ENCODE measurements around the gene OR2Y1. TPM values are rescaled to one million over a fixed set of nuclear protein-coding genes. Genes with fewer than 3 reads are reported as not detected.

Gene OR2Y1
- total and polyA plus RNA-seq, 7 donors: not detected

DNA sequence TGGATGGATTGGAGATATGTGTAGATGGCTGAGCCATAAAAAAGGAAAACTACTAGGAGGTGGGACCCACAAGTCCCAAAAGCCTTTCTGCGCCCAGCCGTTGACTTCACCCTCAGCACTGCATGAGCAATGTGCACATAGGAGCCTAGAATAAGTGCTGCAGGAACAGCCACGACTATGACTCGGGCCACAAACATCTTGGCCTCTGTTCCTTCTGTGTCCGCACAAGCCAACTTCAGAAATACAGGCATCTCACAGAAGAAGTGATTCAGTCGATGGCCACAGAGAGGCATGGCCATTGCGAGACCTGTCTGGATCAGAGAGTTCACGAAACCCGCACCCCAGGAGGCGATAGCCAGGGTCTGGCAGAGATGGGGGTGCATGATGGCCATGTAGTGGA is 587 bp downstream of the OR2Y1 start:
- Histone ChIP-seq H3K36me3 (no peaks in the 10 kb centered on the region), H3K9me3 (no peaks in the 10 kb centered on the region), H3K4me1 (no peaks in the 10 kb centered on the region), H3K4me3 (no peak overlapping the region), H3K27ac (no peak overlapping the region), H3K27me3 (peaks cover 0 to 3% (median 0%) of the 10 kb centered on the region in 3 donors)
- 88 to 93% methylated on average over 10 of the region's 10 CpGs for WGBS, 2 donors
- intact Hi-C loops (cut with DNase I): no loop called here
- no peak for DNase-seq
- no peak for TF ChIP-seq POLR2AphosphoS5 (IDR thresholded peaks at IDR 0.05)
- TF ChIP-seq EP300 (IDR thresholded peaks at IDR 0.05): no peak
- TF ChIP-seq POLR2A (IDR thresholded peaks at IDR 0.05): no peak
- TF ChIP-seq, protein P1, sequence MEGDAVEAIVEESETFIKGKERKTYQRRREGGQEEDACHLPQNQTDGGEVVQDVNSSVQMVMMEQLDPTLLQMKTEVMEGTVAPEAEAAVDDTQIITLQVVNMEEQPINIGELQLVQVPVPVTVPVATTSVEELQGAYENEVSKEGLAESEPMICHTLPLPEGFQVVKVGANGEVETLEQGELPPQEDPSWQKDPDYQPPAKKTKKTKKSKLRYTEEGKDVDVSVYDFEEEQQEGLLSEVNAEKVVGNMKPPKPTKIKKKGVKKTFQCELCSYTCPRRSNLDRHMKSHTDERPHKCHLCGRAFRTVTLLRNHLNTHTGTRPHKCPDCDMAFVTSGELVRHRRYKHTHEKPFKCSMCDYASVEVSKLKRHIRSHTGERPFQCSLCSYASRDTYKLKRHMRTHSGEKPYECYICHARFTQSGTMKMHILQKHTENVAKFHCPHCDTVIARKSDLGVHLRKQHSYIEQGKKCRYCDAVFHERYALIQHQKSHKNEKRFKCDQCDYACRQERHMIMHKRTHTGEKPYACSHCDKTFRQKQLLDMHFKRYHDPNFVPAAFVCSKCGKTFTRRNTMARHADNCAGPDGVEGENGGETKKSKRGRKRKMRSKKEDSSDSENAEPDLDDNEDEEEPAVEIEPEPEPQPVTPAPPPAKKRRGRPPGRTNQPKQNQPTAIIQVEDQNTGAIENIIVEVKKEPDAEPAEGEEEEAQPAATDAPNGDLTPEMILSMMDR (IDR thresholded peaks at IDR 0.05): no peak

DNA sequence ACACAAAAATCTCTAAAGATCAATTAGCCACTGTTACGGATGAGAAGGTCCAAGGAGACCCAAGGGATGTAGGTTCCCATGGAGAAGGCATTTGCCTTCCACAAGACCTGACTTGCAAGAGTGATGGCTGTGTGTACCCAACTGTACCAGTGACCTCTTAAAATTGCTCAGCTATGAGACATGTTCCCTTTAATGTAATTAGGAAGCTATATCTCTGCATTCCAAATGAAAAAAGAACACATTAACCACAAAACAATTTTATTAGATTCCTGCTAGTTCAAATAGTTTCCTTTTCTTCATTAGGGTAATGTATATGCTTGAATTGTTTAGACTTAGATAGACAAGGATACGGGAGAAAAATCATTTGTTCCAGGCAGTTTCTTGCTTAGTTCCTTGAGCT is 3.3 kb downstream of the OR2Y1 start:
- H3K27ac ChIP-seq: no peak overlapping the region
- TF ChIP-seq, protein P1 (IDR thresholded peaks at IDR 0.05): no peak
- TF ChIP-seq POLR2AphosphoS5 (IDR thresholded peaks at IDR 0.05) (no peak), EP300 (IDR thresholded peaks at IDR 0.05) (no peak), POLR2A (IDR thresholded peaks at IDR 0.05) (no peak)
- peaks cover 0 to 3% (median 0%) of the 10 kb centered on the region in 3 donors for H3K27me3 ChIP-seq
- intact Hi-C loops (cut with DNase I): no loop called here
- no peaks in the 10 kb centered on the region for H3K36me3 ChIP-seq
- 75 to 79% methylated on average over 2 of the region's 2 CpGs for WGBS, 2 donors
- no peak for DNase-seq
- no peaks in the 10 kb centered on the region for H3K4me1 ChIP-seq
- no peaks in the 10 kb centered on the region for H3K9me3 ChIP-seq
- H3K4me3 ChIP-seq: no peak overlapping the region

DNA sequence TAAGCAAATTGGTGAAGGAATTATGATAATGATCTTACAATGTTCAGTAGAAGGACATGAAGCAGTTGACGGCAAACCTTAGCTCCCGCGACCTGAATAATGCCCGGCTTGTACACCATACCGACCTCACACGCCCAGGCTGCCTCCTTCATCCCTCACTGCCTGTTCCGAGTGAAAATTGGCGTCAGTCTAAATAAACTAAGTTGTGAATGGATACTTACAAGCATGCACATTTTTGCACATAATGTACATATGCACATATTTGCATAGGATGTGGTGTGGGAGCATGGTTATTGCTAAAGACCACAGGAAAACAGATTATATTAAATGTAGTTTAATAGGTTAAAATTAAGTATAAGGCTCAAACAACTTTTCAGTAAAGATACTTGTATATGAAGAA is 14.9 kb downstream of the OR2Y1 start:
- WGBS, 2 donors: 86 to 88% methylated on average over 8 of the region's 8 CpGs

DNA sequence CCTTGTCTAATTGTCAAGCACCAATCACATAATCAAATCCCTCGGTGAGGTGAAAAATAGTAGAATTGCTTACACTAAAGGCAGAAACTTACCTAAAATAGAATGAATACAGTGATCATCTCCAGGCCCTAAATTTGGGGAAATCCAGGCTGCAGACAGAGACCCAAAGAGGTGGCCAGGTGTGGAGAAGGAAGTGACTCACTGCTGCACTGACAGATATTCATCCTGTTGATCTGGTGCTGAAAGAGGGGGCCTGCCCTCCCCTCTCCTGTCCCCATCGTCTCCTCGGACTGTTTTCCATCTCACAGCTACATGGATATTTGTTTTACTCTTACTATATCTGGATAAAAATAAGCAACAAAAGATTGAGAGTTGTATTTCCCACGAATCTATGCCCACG is 15.9 kb downstream of the OR2Y1 start:
- no peak overlapping the region for H3K4me3 ChIP-seq
- H3K36me3 ChIP-seq: no peaks in the 10 kb centered on the region
- TF ChIP-seq POLR2A (IDR thresholded peaks at IDR 0.05) (no peak), POLR2AphosphoS5 (IDR thresholded peaks at IDR 0.05) (no peak), EP300 (IDR thresholded peaks at IDR 0.05) (no peak)
- TF ChIP-seq, protein P1 (IDR thresholded peaks at IDR 0.05): no peak
- DNase-seq: no peak
- H3K9me3 ChIP-seq: no peaks in the 10 kb centered on the region
- H3K4me1 ChIP-seq: no peaks in the 10 kb centered on the region
- no peak overlapping the region for H3K27ac ChIP-seq
- intact Hi-C loops (cut with DNase I): no loop called here
- WGBS, 2 donors: 54 to 63% methylated on average over 5 of the region's 5 CpGs
- peaks cover 0 to 4% (median 0%) of the 10 kb centered on the region in 3 donors for H3K27me3 ChIP-seq

More for the DNA sequence above, 14.9 kb downstream of the OR2Y1 start:
- Histone ChIP-seq H3K27ac (no peak overlapping the region), H3K36me3 (no peaks in the 10 kb centered on the region), H3K27me3 (peaks cover 0 to 4% (median 0%) of the 10 kb centered on the region in 3 donors), H3K9me3 (no peaks in the 10 kb centered on the region), H3K4me1 (no peaks in the 10 kb centered on the region), H3K4me3 (no peak overlapping the region)
- intact Hi-C loops (cut with DNase I): no loop called here
- no peak for DNase-seq
- no peak for TF ChIP-seq EP300 (IDR thresholded peaks at IDR 0.05)
- TF ChIP-seq, protein P1 (IDR thresholded peaks at IDR 0.05): no peak
- no peak for TF ChIP-seq POLR2AphosphoS5 (IDR thresholded peaks at IDR 0.05)
- no peak for TF ChIP-seq POLR2A (IDR thresholded peaks at IDR 0.05)

DNA sequence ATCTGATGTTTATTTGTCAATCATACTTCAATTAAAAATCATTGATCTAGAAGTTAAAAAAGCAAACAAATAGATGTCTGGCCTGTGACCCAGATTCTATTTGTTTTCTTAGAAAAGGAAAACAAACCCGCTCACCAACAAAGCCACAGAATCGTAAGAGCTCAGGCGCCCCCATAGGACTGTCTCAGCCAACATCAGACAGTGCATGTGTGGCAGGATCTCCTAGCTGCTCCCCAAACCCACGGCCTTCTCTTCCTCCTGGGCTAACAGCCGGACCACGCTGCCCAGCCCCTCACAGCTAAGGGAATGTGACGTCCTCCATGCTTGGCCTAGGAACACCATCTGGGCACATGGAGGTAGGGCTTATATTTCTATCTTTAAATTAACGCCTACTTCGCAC is 19.4 kb downstream of the OR2Y1 start:
- H3K27me3 ChIP-seq: no peaks in the 10 kb centered on the region
- H3K4me1 ChIP-seq: no peaks in the 10 kb centered on the region
- no peak overlapping the region for H3K27ac ChIP-seq
- no peak overlapping the region for H3K4me3 ChIP-seq
- no peaks in the 10 kb centered on the region for H3K9me3 ChIP-seq
- no peaks in the 10 kb centered on the region for H3K36me3 ChIP-seq
- intact Hi-C loops (cut with DNase I): no loop called here
- TF ChIP-seq POLR2AphosphoS5 (IDR thresholded peaks at IDR 0.05): no peak
- no peak for DNase-seq
- WGBS, 2 donors: 72 to 77% methylated on average over 9 of the region's 9 CpGs

All from sigmoid colon (tissue), 7 donors.